ENCODE measurements around the gene PTPRT. TPM values are rescaled to one million over a fixed set of nuclear protein-coding genes. Genes with fewer than 3 reads are reported as not detected.
A peak's percentile ranks its signal among the peaks of the same experiment; 100 is the strongest.

Gene PTPRT
- total and polyA plus RNA-seq, 2 of the 13 experiments (the other 11 are each of a cell fraction or from before 2014, with no cell fraction given), result under 0.01 to 0.09 TPM

DNA sequence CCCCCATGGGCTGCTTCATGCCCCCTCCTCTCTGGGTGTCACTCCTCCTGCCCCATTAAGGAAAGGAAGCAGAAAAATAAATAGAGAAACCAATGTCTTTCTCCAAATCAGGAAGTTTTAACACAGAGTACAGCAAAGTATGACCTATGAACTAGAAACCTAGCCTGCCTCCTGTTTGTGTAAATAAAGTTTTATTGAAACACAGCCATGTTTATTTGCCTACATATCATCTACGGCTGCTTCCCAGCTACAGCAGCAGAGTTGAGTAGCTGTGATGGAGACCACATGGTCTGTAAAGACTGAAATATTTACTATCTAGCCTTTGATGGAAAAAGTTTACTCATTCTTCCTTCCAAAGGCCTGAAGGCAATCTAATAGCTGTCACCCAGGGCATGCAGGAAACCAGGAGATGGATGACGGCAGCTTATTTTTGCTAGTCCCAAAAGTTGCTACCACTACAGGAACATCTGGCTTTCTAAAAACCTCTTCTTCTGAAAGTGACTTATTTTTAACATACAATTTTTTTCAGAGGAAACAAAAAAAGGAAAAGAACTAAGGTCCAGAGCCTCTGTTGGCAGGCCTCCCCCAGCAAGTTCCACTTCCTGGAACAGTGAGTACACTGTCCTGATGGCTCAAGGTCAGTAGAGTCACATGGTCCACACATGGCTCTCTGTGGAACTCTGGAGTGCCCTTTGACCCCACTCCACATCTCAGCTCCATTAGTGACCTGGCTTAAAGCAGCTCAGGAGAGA lies 287.8 kb downstream of the PTPRT start (continued):
- TF ChIP-seq, protein P1, sequence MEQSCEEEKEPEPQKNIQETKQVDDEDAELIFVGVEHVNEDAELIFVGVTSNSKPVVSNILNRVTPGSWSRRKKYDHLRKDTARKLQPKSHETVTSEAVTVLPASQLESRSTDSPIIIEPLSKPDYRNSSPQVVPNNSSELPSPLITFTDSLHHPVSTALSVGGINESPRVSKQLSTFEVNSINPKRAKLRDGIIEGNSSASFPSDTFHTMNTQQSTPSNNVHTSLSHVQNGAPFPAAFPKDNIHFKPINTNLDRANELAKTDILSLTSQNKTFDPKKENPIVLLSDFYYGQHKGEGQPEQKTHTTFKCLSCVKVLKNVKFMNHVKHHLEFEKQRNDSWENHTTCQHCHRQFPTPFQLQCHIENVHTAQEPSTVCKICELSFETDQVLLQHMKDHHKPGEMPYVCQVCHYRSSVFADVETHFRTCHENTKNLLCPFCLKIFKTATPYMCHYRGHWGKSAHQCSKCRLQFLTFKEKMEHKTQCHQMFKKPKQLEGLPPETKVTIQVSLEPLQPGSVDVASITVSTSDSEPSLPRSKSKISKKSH (CRISPR knock-in tag; IDR thresholded peaks at IDR 0.05; ENCODE audit: borderline replicate concordance), result no peak
- TF ChIP-seq, protein P2, sequence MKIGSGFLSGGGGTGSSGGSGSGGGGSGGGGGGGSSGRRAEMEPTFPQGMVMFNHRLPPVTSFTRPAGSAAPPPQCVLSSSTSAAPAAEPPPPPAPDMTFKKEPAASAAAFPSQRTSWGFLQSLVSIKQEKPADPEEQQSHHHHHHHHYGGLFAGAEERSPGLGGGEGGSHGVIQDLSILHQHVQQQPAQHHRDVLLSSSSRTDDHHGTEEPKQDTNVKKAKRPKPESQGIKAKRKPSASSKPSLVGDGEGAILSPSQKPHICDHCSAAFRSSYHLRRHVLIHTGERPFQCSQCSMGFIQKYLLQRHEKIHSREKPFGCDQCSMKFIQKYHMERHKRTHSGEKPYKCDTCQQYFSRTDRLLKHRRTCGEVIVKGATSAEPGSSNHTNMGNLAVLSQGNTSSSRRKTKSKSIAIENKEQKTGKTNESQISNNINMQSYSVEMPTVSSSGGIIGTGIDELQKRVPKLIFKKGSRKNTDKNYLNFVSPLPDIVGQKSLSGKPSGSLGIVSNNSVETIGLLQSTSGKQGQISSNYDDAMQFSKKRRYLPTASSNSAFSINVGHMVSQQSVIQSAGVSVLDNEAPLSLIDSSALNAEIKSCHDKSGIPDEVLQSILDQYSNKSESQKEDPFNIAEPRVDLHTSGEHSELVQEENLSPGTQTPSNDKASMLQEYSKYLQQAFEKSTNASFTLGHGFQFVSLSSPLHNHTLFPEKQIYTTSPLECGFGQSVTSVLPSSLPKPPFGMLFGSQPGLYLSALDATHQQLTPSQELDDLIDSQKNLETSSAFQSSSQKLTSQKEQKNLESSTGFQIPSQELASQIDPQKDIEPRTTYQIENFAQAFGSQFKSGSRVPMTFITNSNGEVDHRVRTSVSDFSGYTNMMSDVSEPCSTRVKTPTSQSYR (CRISPR knock-in tag; IDR thresholded peaks at IDR 0.05; ENCODE audit: borderline replicate concordance), result peak; percentile 39; the same call in 1 of the 2 replicates
- TF ChIP-seq SKI (IDR thresholded peaks at IDR 0.05; ENCODE audit: partially characterized antibody) (no peak), FOXP1 (IDR thresholded peaks at IDR 0.05) (no peak), FOXP1 (CRISPR knock-in tag; IDR thresholded peaks at IDR 0.05) (0 out of 2 replicates have a peak, but pooled peaks have one; percentile 9), GATAD2A (CRISPR knock-in tag; IDR thresholded peaks at IDR 0.05) (no peak), ARNTL (CRISPR knock-in tag; IDR thresholded peaks at IDR 0.05) (peak; percentile 47; the same call in 1 of the 2 replicates), PHF20 (CRISPR knock-in tag; IDR thresholded peaks at IDR 0.05) (peak; percentile 56), MEIS2 (CRISPR knock-in tag; IDR thresholded peaks at IDR 0.05) (no peak), MYC (CRISPR knock-in tag; IDR thresholded peaks at IDR 0.05; ENCODE audit: borderline replicate concordance) (0 out of 2 replicates have a peak, but pooled peaks have one; percentile 49), ELF3 (CRISPR knock-in tag; IDR thresholded peaks at IDR 0.05) (peak; percentile 93), ZFY (CRISPR knock-in tag; IDR thresholded peaks at IDR 0.05) (peak; percentile 49), KDM2A (CRISPR knock-in tag; IDR thresholded peaks at IDR 0.05; ENCODE audit: borderline replicate concordance, low read depth) (no peak), ZIK1 (CRISPR knock-in tag; IDR thresholded peaks at IDR 0.05; ENCODE audit: borderline replicate concordance, low read depth) (no peak), GTF2F1 (IDR thresholded peaks at IDR 0.05; ENCODE audit: low read length) (no peak), DMAP1 (CRISPR knock-in tag; IDR thresholded peaks at IDR 0.05) (no peak), ASH2L (IDR thresholded peaks at IDR 0.05; ENCODE audit: insufficient read length, low read depth, low read length) (peak; percentile 31), POGZ (CRISPR knock-in tag; IDR thresholded peaks at IDR 0.05) (peak; percentile 61)
- TF ChIP-seq, protein P3, sequence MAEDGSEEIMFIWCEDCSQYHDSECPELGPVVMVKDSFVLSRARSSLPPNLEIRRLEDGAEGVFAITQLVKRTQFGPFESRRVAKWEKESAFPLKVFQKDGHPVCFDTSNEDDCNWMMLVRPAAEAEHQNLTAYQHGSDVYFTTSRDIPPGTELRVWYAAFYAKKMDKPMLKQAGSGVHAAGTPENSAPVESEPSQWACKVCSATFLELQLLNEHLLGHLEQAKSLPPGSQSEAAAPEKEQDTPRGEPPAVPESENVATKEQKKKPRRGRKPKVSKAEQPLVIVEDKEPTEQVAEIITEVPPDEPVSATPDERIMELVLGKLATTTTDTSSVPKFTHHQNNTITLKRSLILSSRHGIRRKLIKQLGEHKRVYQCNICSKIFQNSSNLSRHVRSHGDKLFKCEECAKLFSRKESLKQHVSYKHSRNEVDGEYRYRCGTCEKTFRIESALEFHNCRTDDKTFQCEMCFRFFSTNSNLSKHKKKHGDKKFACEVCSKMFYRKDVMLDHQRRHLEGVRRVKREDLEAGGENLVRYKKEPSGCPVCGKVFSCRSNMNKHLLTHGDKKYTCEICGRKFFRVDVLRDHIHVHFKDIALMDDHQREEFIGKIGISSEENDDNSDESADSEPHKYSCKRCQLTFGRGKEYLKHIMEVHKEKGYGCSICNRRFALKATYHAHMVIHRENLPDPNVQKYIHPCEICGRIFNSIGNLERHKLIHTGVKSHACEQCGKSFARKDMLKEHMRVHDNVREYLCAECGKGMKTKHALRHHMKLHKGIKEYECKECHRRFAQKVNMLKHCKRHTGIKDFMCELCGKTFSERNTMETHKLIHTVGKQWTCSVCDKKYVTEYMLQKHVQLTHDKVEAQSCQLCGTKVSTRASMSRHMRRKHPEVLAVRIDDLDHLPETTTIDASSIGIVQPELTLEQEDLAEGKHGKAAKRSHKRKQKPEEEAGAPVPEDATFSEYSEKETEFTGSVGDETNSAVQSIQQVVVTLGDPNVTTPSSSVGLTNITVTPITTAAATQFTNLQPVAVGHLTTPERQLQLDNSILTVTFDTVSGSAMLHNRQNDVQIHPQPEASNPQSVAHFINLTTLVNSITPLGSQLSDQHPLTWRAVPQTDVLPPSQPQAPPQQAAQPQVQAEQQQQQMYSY (CRISPR knock-in tag; IDR thresholded peaks at IDR 0.05), result no peak
- TF ChIP-seq, protein P4, sequence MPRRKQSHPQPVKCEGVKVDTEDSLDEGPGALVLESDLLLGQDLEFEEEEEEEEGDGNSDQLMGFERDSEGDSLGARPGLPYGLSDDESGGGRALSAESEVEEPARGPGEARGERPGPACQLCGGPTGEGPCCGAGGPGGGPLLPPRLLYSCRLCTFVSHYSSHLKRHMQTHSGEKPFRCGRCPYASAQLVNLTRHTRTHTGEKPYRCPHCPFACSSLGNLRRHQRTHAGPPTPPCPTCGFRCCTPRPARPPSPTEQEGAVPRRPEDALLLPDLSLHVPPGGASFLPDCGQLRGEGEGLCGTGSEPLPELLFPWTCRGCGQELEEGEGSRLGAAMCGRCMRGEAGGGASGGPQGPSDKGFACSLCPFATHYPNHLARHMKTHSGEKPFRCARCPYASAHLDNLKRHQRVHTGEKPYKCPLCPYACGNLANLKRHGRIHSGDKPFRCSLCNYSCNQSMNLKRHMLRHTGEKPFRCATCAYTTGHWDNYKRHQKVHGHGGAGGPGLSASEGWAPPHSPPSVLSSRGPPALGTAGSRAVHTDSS (CRISPR knock-in tag; conservative IDR thresholded peaks at IDR 0.05), result no peak
